Measurements from ENCODE around the gene DMD.

GRCh38 chrX:31932769-31933168 is 1278.6 kb downstream of the DMD start:
- TF ChIP-seq CTCF (IDR thresholded peaks at IDR 0.05; ENCODE audit: low read depth, low read length) (no peak), EZH2phosphoT487 (IDR thresholded peaks at IDR 0.05; ENCODE audit: low read depth) (no peak)

Measured in OCI-LY3 (cell line).